NCI-H2081 treated with DMSO at 0.1 percent for 48 hours (cell line): ENCODE measurements around the gene TRIM28.

Source experiments
- DNase-seq: peaks from one replicate; lab custom pipeline; 2025; lab: John Stamatoyannopoulos, UW

Gene TRIM28

DNA sequence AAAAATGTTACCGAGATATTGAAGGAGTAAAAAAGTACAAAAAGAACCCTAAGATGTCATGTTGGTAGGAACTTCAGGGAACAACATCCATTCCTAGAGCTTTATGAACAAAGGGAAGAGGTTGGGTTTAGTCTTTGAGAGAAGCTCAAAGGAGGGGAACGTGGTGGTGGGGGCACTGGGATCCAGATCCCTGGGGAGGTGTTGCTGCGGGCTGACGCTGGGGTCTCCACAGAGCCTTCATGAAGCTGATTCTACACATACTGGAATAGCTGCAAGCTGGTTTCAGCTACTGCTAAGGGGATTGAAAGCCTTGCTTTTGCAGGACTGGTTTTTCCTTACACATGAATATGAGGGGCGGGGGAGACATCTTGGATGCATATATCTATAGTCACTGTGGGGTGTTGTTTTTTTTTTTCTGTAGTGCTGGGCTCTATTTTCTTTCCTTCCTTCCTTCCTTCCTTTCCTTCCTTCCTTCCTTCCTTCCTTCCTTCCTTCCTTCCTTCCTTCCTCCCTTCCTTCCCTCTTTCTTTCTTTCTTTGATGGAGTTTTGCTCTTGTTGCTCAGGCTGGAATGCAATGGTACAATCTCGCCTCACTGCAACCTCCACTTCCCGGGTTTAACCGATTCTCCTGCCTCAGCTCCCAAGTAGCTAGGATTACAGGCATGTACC lies 35.7 kb downstream of the TRIM28 start:
- no peak for DNase-seq

DNA sequence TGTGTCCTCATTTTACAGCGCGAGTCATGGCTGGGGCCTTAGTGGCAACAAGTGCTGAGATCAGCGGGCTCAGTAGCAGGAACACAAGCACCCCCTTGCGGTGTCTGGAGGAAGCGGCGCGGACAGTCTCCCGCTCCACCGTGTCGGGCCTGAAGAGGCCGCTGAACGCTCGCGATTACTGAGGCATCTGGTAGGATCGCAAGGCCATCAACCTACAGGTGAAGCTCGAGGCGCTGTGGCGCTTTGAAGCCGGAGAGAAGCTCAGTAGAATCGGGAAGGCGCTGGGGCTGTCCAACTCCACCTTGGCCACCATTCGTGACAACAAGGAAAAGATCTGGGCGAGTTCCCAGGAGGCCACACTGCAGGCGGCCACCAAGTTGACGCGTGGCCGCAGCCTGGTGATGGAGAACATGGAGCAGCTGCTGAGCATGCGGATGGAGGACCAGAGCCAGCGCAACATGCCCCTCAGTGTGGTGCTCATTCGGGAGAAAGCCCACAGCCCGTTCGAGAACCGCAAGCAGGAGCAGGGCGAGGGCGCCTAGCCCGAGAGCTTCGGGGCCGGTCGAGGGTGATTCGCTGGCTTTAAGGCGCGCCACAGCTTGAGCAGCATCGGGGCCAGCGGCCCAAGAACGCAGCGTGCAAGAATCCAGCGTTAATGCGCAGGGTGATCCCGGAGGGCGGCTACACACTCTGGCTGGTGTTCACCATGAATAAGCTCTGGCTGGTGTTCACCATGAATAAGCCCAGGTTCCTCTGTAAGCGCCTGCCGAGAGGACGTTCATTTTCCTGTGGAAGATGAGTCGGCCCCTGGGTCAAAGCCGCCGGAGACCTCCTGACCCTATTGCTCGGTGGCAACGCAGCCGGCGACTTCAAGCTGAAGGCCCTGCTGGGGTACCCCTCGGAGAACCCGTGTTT lies 37.6 kb downstream of the TRIM28 start:
- DNase-seq = no peak

DNA sequence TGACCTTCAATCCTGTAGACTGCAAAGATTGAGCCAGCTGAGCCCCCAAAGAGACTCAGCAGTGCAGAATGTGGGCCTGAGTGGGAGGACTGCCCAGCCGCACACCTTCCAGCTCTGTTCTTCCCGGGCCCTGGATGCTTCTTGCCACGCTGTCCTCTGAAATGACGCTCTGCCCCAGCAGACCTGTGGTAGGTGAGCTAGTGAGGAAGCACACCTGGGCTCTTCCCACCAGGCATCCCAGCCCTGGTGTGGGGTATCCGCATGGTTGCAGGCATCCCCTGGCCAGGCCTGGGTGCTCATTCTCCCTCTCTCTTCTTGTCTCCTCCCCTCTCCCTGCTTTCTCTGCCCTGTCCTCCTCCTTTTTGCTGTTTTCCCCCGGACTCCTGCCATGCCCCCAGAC lies 39.1 kb downstream of the TRIM28 start:
- no peak for DNase-seq

DNA sequence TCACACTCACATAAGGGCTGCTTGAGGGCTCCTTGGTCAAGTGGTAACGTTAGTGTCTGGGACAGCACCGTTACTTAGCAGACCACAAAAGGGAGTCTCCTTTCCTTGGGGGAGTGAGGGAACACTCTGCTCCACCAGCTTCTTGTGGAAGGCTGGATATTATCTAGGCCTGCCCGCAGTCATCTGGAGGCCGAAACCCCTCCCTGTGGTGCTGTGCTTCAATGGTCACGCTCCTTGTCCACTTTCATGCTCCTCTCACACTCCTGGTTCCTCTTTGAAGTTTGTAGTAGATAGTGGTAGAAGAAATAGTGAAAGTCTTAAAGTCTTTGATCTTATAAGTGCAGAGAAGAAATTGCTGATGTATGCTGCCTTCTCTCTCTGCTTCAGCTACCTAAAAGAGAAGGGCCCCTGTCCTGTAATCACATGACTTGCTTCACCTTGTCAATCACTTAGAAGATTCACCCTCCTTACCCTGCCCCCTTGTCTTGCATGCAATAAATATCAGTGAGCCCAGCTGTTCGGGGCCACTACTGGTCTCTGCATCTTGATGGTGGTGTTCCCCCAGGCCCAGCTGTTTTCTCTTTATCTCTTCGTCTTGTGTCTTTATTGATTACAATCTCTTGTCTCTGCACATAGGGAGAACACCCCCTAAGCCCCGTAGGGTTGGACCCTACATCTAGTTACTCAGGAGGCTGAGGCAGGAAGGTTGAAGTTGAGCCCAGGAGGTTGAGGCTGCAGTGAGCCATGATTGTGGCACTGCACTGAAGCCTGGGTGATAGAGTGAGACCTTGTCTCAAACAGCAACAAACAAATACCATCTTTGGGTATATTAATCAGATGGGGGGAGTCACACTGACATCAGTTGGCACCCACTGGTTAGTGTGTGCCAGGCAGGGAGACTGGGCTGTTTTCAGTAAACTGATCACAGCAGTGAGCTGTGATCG lies 40.9 kb downstream of the TRIM28 start:
- no peak for DNase-seq

GRCh38 chr19:58585442-58586132 lies 41.7 kb downstream of the TRIM28 start:
- no peak for DNase-seq

DNA sequence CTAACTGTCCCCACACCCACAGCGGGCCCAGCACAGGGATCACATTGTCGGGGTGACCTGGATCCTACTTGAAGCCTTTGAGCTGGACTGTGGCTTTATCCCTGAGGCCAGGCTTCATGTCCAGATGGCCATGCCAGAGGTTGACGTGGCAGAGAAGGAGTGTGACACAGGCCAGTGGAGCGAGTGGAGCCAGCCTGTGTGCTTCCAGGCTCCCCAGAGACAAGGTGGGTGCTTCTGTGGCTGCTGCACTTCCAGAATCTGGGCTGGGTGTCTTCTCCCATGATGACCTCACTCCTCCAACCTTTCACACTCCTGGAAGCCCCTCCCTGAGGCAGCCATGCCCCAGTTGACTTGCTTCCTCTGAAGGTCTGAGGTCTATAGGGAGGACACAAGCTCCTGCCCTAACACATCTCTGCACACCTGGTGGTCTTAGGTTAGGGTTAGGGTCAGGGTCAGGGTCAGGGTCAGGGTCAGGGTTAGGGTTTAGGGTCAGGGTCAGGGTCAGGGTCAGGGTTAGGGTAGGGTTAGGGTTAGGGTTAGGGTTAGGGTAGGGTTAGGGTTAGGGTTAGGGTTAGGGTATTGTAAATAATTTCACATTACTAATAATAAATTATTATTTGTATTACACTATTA lies 42.4 kb downstream of the TRIM28 start:
- DNase-seq = no peak
